Stimulated activated CD8-positive, alpha-beta memory T cell treated with anti-CD3 and anti-CD28 coated beads, Interleukin-2, amount 100 ng/mL, for 48 hours (primary cell): ENCODE data around the gene RNASE4.
"Not testable (repeated sequence)": the region's sequence is repeated elsewhere in the genome, so short reads cannot be mapped to it uniquely, and the experiment has no call there.

Source experiments
- DNase-seq, 2 donors: peaks; one replicate each; pipeline ENCODE4 v3.0.0-alpha.2; 2020; ENCODE audit warnings: low read depth in 2 of 2

Gene RNASE4, protein sequence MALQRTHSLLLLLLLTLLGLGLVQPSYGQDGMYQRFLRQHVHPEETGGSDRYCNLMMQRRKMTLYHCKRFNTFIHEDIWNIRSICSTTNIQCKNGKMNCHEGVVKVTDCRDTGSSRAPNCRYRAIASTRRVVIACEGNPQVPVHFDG

DNA sequence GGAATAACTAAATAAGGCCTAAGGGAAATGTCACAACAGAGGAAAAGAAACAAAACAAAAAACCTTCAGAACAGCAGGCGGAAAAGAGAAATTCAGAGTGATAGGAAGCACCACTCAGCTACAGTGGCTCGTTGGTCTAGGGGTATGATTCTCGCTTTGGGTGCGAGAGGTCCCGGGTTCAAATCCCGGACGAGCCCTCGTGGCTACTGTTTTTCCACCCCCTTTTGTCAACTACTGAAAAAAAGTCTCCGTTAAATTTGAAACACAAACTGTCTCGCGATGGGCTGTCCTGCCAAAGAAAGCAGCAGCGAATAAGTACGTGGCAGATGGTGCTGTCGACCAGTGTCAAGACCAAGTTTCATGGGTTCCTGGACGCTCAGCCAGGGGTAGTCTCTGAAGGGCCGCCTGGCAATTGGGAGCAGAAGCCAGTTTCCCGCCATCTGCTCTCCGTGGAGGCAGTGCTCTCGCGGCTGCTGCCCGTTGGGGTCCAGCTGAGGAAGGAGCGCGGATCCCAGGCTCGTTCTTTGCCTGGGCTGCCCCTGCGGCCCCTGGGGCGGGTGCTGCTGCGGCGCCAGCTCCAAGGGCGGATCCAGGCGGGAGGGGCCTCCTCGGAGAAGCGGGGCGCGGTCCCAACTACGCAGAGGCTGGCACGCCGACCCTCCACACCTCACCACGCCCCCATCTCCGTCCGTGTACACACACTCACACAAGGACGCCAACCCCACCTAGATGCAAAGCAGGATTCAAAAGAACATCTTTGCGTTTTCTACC is at the start of gene RNASE4:
Gene RNASE4 (plus strand): TSS at position 670 of the 771 bp plus-strand sequence. CDS start 14,812 bp downstream, outside the sequence.
- DNase-seq = peak; percentile 59 to 74

DNA sequence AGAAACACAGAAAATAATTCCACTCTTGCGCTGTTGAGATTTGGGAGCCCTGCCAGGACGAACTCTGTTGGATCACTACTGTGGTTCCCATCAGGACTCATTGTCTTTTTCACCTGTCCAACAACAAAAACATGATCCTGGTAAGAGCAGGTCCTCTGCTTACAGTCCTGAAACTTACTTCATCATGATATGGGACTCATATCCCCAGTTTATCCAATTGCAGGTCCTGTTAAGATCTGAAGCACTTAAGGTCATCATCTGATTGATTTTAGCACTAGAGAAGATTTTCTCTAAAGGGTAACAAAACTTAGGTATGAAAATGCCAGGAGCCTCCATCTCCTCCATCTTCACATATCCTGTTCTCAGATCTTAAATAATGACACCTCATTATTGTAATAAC is 42.8 kb upstream of the RNASE4 start, which contains the start of gene OR6S1:
Gene OR6S1 (minus strand): TSS at position 101 of the 400 bp plus-strand sequence. CDS start 0 bp downstream, at position 101.
- DNase-seq = no peak

- no peak for DNase-seq
Observed at GRCh38 chr14:20642182-20642581, 42.2 kb upstream of the RNASE4 start.

- not testable (repeated sequence) for DNase-seq
Observed at GRCh38 chr14:20642755-20643154, 41.6 kb upstream of the RNASE4 start.

DNA sequence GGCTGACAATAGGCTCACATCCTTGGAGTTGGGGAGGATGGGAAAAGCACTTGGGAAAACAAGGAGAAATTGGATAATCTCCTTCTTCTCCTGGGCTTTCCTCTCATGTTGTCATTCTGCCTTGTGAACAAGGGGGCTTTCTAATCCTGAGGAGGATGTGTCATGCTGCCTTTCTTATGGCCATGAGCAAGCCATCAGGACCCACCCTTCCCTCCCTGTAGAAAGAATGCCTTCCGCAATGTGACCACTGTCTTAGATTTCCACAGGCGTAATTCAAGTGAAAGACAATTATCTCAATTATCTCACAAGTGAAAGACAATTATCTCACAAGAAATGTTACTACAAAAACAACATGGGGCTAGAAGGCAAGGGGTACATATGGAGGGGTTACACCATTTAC is 39.8 kb upstream of the RNASE4 start:
- DNase-seq = no peak

GRCh38 chr14:20645481-20645880 is 38.9 kb upstream of the RNASE4 start:
- no peak for DNase-seq

DNA sequence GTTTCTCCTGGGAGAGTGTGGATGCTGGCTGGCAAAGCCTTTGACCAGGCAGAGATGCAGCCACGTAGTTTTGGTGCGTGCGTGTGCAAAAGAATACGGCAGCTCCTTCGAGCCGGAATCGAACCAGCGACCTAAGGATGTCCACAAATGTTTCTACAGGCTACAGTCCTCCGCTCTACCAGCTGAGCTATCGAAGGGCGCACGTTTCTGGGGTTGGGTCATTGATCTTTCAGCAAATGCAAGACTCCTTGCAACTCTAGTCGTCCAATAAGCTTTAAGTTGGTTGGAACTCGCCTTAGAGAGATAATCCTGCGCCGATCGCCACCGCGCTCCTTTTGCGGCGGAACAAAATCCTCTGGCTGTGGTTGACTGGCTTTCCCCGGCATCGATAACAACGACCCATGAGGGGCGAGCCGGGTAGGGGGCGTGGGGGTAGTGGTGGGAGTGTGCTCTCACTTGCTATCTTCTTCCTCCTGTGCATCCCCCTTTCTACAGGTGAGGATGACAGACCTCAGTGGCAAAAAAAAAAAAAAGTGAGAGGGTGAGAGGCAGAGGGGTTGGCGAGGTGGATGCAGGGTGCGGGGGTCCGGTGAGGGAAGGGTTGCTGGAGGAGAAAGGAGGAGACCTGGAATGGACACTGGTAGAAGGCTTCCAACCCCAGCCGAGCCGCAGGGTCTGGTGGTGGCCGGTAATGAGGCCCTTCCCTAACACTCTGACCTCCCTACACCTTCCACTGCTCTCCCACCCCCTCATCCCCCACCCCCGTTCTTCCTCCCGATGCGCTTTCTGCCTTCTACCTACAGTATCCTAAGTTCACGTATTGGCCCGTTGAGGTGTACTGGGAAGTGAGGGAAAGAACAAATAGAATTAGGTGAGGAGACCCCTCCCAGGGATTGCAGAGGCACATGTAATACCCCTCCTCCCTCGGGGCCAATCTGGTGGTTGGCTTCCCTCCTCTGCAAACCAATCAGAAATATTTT is 31.1 kb upstream of the RNASE4 start:
- DNase-seq = peak; percentile 49 to 68

GRCh38 chr14:20655851-20656250 is 28.5 kb upstream of the RNASE4 start:
- DNase-seq = no peak

GRCh38 chr14:20656274-20656673 is 28.1 kb upstream of the RNASE4 start:
- no peak for DNase-seq

DNA sequence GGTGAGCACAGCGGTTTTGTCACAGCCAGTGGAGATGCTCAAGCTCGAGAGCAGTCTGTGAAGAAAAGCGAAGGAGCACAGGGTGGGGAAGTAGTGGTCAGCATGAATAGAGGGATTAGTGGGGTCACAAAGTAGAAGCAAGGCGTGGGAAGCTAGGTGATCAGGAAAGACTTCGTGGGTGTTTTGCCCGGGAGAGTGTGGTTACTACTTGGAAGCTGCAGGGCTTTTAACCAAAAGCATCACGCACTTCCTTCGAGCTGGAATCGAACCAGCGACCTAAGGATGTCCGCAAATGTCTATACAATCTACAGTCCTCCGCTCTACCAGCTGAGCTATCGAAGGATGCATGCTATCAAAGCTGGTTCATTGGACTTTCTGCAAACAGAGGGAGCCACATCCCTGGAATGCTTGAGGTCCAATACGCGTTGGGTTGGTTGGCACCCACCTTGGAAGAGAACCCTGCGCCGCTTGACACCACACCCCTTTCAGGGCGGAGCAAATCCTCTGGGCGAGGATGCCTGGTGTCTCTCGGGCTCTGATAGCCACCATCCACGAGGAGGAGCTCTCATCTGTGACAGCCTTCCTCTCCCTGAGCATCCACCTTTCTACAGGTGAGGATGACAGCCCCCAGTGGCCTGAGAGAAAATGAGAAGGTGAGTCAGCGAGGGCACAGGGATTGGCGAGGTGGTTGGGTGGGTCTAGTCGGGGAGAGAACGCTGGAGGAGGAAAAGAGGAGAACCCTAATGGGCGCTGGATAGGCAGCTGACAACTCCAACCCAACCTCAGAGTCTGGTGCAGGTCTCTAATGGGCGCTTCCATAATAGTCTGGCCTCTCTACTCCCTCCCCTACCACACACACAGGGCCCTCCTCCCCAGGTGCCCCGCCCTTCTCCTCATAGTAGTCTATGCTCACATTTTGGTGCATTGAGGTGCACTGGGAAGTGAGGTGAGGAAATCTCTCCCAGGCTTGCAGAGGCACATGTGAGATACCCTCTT is 26.8 kb upstream of the RNASE4 start:
- no peak for DNase-seq

GRCh38 chr14:20658246-20658645 is 26.1 kb upstream of the RNASE4 start:
- DNase-seq = no peak

- DNase-seq = no peak
Observed at GRCh38 chr14:20659336-20659735, 25.0 kb upstream of the RNASE4 start.

GRCh38 chr14:20659813-20660395 is 24.5 kb upstream of the RNASE4 start:
- no peak for DNase-seq

DNA sequence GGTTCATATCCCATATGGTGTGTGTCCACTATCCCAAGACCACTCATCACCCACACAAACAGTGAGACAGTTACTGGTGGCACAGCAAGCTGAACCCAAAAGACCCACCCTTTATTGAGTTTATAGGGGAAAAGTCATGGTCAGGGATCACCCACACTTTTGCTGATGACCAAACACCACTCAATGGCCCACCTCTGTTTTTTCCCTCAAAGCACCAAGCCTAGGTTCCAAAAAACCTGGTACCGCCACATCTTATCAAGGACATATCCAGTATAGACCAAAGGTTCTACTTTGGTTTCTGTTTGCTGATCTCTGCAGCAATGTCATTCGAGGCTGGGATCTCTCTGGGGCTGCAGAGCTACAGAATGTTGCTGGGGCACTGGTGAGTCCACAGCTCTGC is 23.2 kb upstream of the RNASE4 start:
- DNase-seq = no peak

GRCh38 chr14:20662968-20663732 is 21.2 kb upstream of the RNASE4 start:
- DNase-seq = peak; percentile 59 to 80

DNA sequence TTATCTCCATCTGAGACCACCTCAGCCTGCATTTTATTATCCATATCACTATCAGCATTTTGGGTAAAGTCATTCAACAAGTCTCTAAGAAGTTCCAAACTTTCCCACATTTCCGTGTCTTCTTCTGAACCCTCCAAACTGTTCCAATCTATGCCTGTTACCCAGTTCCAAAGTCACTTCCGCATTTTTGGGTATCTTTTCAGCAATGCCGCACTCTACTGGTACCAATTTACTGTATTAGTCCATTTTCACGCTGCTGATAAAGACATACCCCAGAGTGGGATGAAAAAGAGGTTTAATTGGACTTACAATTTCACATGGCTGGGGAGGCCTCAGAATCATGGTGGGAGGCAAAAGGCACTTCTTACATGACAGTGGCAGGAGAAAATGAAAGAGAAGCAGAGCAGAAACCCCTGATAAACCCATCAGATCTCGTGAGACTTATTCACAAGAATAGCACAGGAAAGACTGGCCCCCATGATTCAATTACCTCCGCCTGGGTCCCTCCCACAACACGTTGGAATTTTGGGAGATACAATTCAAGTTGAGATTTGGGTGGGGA is 17.9 kb upstream of the RNASE4 start:
- DNase-seq = not testable (repeated sequence)

DNA sequence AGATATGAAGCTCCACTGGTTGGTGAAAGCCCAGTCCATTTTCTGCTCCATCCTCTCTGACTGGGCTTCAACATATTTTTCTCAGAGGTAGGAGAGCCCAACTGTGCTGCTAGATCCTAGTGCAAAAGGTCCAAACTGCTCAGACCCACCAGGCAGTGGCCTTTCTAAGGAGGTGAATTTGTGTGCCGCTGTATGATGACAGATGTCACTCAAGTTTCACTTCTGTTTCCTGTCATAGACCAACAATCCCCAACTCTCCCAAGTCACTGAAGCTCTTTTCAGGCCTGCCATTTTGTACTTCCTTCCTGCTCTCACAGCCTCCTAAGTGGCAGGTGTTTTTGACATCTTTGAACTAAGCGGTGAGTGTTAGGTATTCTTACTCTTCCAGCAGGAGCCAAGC is 16.4 kb upstream of the RNASE4 start:
- no peak for DNase-seq

- no peak for DNase-seq
Observed at GRCh38 chr14:20668969-20669368, 15.4 kb upstream of the RNASE4 start.

DNA sequence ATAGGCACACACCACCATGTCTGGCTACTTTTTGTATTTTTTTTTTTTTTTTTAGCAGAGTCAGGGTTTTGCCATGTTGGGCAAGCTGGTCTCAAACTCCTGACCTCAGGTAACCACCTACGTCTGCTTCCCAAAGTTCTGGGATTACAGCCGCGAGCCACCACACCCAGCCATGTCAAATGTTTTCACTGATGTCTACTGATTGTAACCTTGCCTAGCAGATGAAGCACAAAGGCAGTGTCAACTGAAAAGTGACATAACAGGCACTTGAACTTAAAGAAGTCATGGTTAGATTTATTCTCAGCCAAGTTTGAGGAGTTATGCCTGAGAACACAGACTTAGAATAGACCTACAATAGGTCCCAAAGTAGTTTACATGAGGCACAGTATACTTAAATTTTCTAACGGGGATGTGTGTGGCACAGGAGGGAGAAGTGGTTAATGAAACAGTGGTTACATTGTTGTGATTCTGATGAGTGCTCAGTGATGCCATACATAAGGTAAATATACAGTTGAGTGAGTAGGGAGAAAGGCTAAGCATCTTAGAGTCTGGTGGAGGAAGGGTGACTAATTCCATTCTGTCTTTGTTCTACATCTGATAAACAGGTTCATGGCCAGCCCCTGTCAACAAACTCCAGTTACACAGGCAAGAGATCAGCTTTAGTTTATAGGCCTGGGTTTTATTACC is 12.6 kb upstream of the RNASE4 start:
- no peak for DNase-seq
